Tibial nerve (tissue), 4 donors: ENCODE results near the gene ANKRD9.

Source experiments
- CTCF ChIP-seq, 5 experiments: fragments of 200-600 bp in 3 of 5; fragments of 450-650 bp in 2 of 5; sonication (generic) in 3 of 5; IDR thresholded peaks; one replicate each; pipeline ENCODE4 v1.5.1; 2016 to 2019; ENCODE audit warnings: antibody characterized with exemption in 5 of 5, mild to moderate bottlenecking in 3 of 5, moderate library complexity in 2 of 5
- EP300 ChIP-seq, 2 donors: sonication (generic); formaldehyde crosslinking; IDR thresholded peaks; one replicate each; pipeline ENCODE4 v1.6.1; 2017; ENCODE audit warnings: antibody characterized with exemption in 2 of 2, mild to moderate bottlenecking in 1 of 2
- POLR2A ChIP-seq, 2 donors: fragments of 450-650 bp; IDR thresholded peaks; one replicate each; pipeline ENCODE4 v1.6.1; 2017; ENCODE audit warnings: antibody characterized with exemption in 2 of 2, mild to moderate bottlenecking in 2 of 2, moderate library complexity in 2 of 2

- no peak for TF ChIP-seq CTCF (IDR thresholded peaks at IDR 0.05)
- no peak for TF ChIP-seq EP300 (IDR thresholded peaks at IDR 0.05)
- no peak for TF ChIP-seq POLR2A (IDR thresholded peaks at IDR 0.05)
These were observed 45.5 kb upstream of the ANKRD9 start for GRCh38 chr14:102554821-102555819.
